ENCODE measurements around the gene SIN3B. TPM values are rescaled to one million over a fixed set of nuclear protein-coding genes. Genes with fewer than 3 reads are reported as not detected.

The SIN3B gene
- total RNA-seq, 5 donors from 2014 or later (not counting 1 experiment from before 2014, with no cell fraction given) = 76.4 to 94.5 (median 84.1) TPM

GRCh38 chr19:16893686-16893989 is 64.4 kb downstream of the SIN3B start:
- Mint-ChIP-seq H3K4me3 (no peak overlapping the region), H3K36me3 (no peaks in the 10 kb centered on the region)

DNA sequence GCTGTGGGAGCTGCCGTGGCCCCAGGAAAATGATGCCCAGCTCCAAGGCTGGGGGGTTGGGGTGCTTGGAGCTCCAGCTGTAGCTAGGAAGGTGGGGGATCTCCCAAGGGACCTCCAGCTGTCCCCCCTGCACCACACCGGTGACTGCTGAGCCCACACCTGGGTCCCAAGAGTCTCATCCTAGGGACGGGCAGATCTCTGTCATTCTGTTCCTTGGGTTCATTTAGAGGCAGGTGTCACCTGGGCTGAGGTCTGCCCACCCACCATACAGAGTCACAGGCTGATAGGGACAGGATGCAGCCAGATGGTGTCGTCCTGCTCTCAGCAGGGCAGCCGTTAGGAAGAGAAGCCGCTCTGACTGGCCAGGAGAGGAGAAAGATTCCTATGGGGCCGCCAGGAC is 64.9 kb downstream of the SIN3B start:
- H3K27ac ChIP-seq (ENCODE audit: low read length) = no peak overlapping the region

More at GRCh38 chr19:16893686-16893989, 64.4 kb downstream of the SIN3B start:
- CTCF ChIA-PET = no interaction called here
- Histone ChIP-seq H3K27ac (ENCODE audit: low read length) (no peak overlapping the region), H3K36me3 (ENCODE audit: control insufficient read depth in 2 of 2, extremely low read depth in 1 of 2, insufficient read depth in 1 of 2, low read length in 1 of 2) (no peaks in the 10 kb centered on the region), H3K4me3 (ENCODE audit: control insufficient read depth in 1 of 2, extremely low read depth in 1 of 2, low read length in 1 of 2) (no peak overlapping the region), H3K9me3 (no peaks in the 10 kb centered on the region), H3K27me3 (replicated peaks in 1 of 2; ENCODE audit: control insufficient read depth in 2 of 2, extremely low read depth in 1 of 2, insufficient read depth in 2 of 2, low read length in 1 of 2) (peaks cover 6 to 62% of the 10 kb centered on the region in 2 experiments), H3K4me1 (ENCODE audit: control insufficient read depth in 1 of 2, extremely low read depth in 1 of 2, insufficient read depth in 2 of 2, low read length in 2 of 2) (peaks cover 2 to 41% of the 10 kb centered on the region in 2 experiments)
- WGBS (ENCODE audit: insufficient coverage) = 17% methylated on average over 13 of the region's 14 CpGs
- Mint-ChIP-seq H3K9me3 (no peaks in the 10 kb centered on the region), H3K4me1 (peaks cover 10 to 28% (median 20%) of the 10 kb centered on the region in 3 donors), H3K27me3 (peaks cover 31 to 44% of the 10 kb centered on the region in 2 donors), H3K27ac (no peak overlapping the region)
- DNase-seq = no peak
- no peak for ATAC-seq (replicated peaks in 1 of 4)
- POLR2A ChIA-PET = no interaction called here

GRCh38 chr19:16895467-16896145 is 66.4 kb downstream of the SIN3B start:
- no peaks in the 10 kb centered on the region for H3K9me3 ChIP-seq
- Mint-ChIP-seq H3K27me3 (peaks cover 31 to 37% of the 10 kb centered on the region in 2 donors), H3K9me3 (no peaks in the 10 kb centered on the region), H3K36me3 (no peaks in the 10 kb centered on the region), H3K4me1 (peaks cover 21 to 38% (median 22%) of the 10 kb centered on the region in 3 donors), H3K4me3 (peak overlapping the region in 2 of 3 donors; percentile 15 to 63), H3K27ac (no peak overlapping the region)
- H3K4me3 ChIP-seq (ENCODE audit: control insufficient read depth in 1 of 2, extremely low read depth in 1 of 2, low read length in 1 of 2) = no peak overlapping the region
- ATAC-seq (replicated peaks in 1 of 4) (no peak), DNase-seq (no peak)
- WGBS (ENCODE audit: insufficient coverage) = no CpG with 5 or more reads among the region's 30 CpGs
- no peak overlapping the region for H3K27ac ChIP-seq (ENCODE audit: low read length)
- peaks cover 2 to 47% of the 10 kb centered on the region in 2 experiments for H3K4me1 ChIP-seq (ENCODE audit: control insufficient read depth in 1 of 2, extremely low read depth in 1 of 2, insufficient read depth in 2 of 2, low read length in 2 of 2)
- ChIA-PET POLR2A (no interaction called here), CTCF (no interaction called here)
- peaks cover 8 to 52% of the 10 kb centered on the region in 2 experiments for H3K27me3 ChIP-seq (replicated peaks in 1 of 2; ENCODE audit: control insufficient read depth in 2 of 2, extremely low read depth in 1 of 2, insufficient read depth in 2 of 2, low read length in 1 of 2)
- H3K36me3 ChIP-seq (ENCODE audit: control insufficient read depth in 2 of 2, extremely low read depth in 1 of 2, insufficient read depth in 1 of 2, low read length in 1 of 2) = no peaks in the 10 kb centered on the region

More for the DNA sequence above, 64.9 kb downstream of the SIN3B start:
- no peaks in the 10 kb centered on the region for H3K9me3 Mint-ChIP-seq
- H3K4me1 ChIP-seq (ENCODE audit: control insufficient read depth in 1 of 2, extremely low read depth in 1 of 2, insufficient read depth in 2 of 2, low read length in 2 of 2) = peaks cover 2 to 39% of the 10 kb centered on the region in 2 experiments
- no peak for ATAC-seq (replicated peaks in 1 of 4)
- H3K27ac Mint-ChIP-seq = no peak overlapping the region
- H3K4me1 Mint-ChIP-seq = peaks cover 12 to 28% (median 18%) of the 10 kb centered on the region in 3 donors
- no peaks in the 10 kb centered on the region for H3K36me3 ChIP-seq (ENCODE audit: control insufficient read depth in 2 of 2, extremely low read depth in 1 of 2, insufficient read depth in 1 of 2, low read length in 1 of 2)
- no peak for DNase-seq
- CTCF ChIA-PET = no interaction called here
- no peaks in the 10 kb centered on the region for H3K9me3 ChIP-seq
- H3K27me3 ChIP-seq (replicated peaks in 1 of 2; ENCODE audit: control insufficient read depth in 2 of 2, extremely low read depth in 1 of 2, insufficient read depth in 2 of 2, low read length in 1 of 2) = peaks cover 8 to 57% of the 10 kb centered on the region in 2 experiments
- 21% methylated on average over 2 of the region's 7 CpGs for WGBS (ENCODE audit: insufficient coverage)
- POLR2A ChIA-PET = no interaction called here
- H3K36me3 Mint-ChIP-seq = no peaks in the 10 kb centered on the region
- no peak overlapping the region for H3K4me3 ChIP-seq (ENCODE audit: control insufficient read depth in 1 of 2, extremely low read depth in 1 of 2, low read length in 1 of 2)
- peaks cover 33 to 44% of the 10 kb centered on the region in 2 donors for H3K27me3 Mint-ChIP-seq
- H3K4me3 Mint-ChIP-seq = peak overlapping the region in 1 of 3 donors; percentile 63

DNA sequence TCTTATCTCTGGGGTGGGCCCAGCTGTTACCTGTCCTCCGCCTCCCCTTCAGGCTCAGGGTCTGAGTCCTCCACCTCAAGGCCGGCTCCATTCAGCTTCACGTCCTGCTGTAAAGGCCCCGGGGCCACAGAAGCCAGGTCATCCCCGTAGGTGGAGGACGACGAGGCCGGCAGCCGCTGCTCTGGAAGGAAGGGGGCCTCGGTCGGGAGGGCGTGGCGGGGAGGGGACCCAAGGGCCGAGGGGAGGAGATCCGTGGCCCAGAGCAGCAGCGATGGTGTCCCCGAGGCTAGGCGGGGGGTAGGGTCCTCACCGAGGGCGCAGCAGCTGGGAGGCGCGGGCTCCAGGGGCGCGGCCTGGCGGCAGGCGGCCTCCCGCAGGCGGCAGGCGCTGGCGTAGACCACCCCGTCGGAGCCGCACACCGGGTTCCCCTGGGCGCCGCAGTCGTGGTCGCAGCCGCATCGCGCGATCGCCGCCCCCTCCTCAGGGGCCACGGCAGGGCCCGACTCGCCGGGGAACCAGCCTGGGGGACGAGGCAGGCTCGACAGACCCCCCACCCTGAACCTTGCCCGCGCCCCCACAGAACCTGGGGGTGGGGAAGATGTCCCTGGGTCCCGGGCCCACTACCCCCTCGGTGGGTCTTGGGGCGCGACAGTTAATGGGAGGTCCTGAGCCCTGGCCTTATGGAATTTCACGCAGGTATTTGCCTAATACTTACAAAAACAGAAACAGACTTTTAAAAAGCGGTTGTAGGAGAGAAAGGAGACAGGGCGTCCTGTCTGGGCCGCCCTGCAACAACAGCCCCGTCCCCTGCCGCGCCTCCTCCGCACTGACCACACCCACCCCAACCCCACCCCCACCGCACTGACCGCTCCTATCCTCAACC is 67.2 kb downstream of the SIN3B start:
- Histone ChIP-seq H3K4me1 (ENCODE audit: control insufficient read depth in 1 of 2, extremely low read depth in 1 of 2, insufficient read depth in 2 of 2, low read length in 2 of 2) (peaks cover 2 to 47% of the 10 kb centered on the region in 2 experiments), H3K4me3 (ENCODE audit: control insufficient read depth in 1 of 2, extremely low read depth in 1 of 2, low read length in 1 of 2) (peak overlapping the region; percentile 33 to 40), H3K27ac (ENCODE audit: low read length) (no peak overlapping the region), H3K27me3 (replicated peaks in 1 of 2; ENCODE audit: control insufficient read depth in 2 of 2, extremely low read depth in 1 of 2, insufficient read depth in 2 of 2, low read length in 1 of 2) (peaks cover 8 to 48% of the 10 kb centered on the region in 2 experiments), H3K9me3 (no peaks in the 10 kb centered on the region), H3K36me3 (ENCODE audit: control insufficient read depth in 2 of 2, extremely low read depth in 1 of 2, insufficient read depth in 1 of 2, low read length in 1 of 2) (no peaks in the 10 kb centered on the region)
- CTCF ChIA-PET = no interaction called here
- H3K9me3 Mint-ChIP-seq = no peaks in the 10 kb centered on the region
- H3K36me3 Mint-ChIP-seq = no peaks in the 10 kb centered on the region
- POLR2A ChIA-PET = no interaction called here
- H3K27me3 Mint-ChIP-seq = peaks cover 30 to 34% of the 10 kb centered on the region in 2 donors
- peak overlapping the region; percentile 60 to 75 (median 66) for H3K4me3 Mint-ChIP-seq
- peak in 3 of 4 experiments; percentile 25 to 43 (median 26) for ATAC-seq (replicated peaks in 1 of 4)
- DNase-seq = peak in 1 of 35 experiments; percentile 22
- 16% methylated on average over 33 of the region's 66 CpGs for WGBS (ENCODE audit: insufficient coverage)
- no peak overlapping the region for H3K27ac Mint-ChIP-seq
- H3K4me1 Mint-ChIP-seq = peaks cover 21 to 38% (median 22%) of the 10 kb centered on the region in 3 donors

DNA sequence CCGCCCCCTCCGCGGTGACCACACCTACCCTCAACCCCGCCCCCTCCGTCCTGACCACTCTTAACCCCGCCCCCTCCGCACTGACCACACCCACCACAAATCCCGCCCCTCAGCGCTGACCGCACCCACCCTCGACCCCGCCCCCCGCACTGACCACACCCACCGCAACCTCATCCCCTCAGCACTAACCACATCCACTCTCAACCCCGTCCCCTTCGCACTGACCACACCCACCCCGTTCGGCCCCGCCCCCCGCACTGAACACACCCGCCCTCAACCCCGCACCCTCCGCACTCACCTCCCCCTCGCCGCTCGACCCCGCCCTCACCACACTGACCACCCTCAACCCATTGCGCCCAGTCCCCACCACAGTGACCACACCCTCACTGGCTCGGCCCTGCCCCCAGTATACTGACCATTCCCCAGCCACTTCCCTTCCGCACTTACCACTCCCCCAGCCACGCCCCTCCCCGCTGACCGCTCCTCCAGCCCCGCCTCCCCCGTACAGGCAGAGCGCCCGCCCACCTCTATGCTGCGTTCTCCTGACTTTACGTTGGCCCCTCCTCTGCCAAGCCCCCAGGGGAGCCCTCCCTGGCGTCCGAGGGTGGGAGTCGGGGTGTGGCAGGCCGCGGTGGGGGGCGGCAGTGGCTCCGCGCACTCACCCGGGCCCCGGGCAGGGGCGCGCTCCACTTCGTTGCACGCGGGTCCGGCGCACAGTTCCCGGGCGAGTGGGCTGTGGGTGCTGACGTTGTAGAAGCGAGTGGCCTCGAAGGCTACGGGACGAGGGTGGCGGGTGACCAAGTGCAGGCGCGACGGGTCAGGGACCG is 68.0 kb downstream of the SIN3B start:
- H3K27ac Mint-ChIP-seq = no peak overlapping the region
- H3K9me3 ChIP-seq = no peaks in the 10 kb centered on the region
- peaks cover 8 to 43% of the 10 kb centered on the region in 2 experiments for H3K27me3 ChIP-seq (replicated peaks in 1 of 2; ENCODE audit: control insufficient read depth in 2 of 2, extremely low read depth in 1 of 2, insufficient read depth in 2 of 2, low read length in 1 of 2)
- no peaks in the 10 kb centered on the region for H3K36me3 ChIP-seq (ENCODE audit: control insufficient read depth in 2 of 2, extremely low read depth in 1 of 2, insufficient read depth in 1 of 2, low read length in 1 of 2)
- H3K4me3 ChIP-seq (ENCODE audit: control insufficient read depth in 1 of 2, extremely low read depth in 1 of 2, low read length in 1 of 2) = peak overlapping the region in 1 of 2 donors; percentile 48
- no peaks in the 10 kb centered on the region for H3K9me3 Mint-ChIP-seq
- POLR2A ChIA-PET = no interaction called here
- no peak overlapping the region for H3K27ac ChIP-seq (ENCODE audit: low read length)
- H3K36me3 Mint-ChIP-seq = no peaks in the 10 kb centered on the region
- CTCF ChIA-PET = no interaction called here
- peak; percentile 46 to 66 (median 59) for ATAC-seq (replicated peaks in 1 of 4)
- H3K4me3 Mint-ChIP-seq = peak overlapping the region; percentile 47 to 76 (median 75)
- peaks cover 2 to 47% of the 10 kb centered on the region in 2 experiments for H3K4me1 ChIP-seq (ENCODE audit: control insufficient read depth in 1 of 2, extremely low read depth in 1 of 2, insufficient read depth in 2 of 2, low read length in 2 of 2)
- 7% methylated on average over 39 of the region's 68 CpGs for WGBS (ENCODE audit: insufficient coverage)
- peaks cover 27 to 30% of the 10 kb centered on the region in 2 donors for H3K27me3 Mint-ChIP-seq
- H3K4me1 Mint-ChIP-seq = peaks cover 21 to 38% (median 22%) of the 10 kb centered on the region in 3 donors
- peak in 34 of 35 experiments; percentile 9 to 73 (median 44) for DNase-seq

- Histone ChIP-seq H3K27me3 (replicated peaks in 1 of 2; ENCODE audit: control insufficient read depth in 2 of 2, extremely low read depth in 1 of 2, insufficient read depth in 2 of 2, low read length in 1 of 2) (peaks cover 8 to 38% of the 10 kb centered on the region in 2 experiments), H3K4me3 (ENCODE audit: control insufficient read depth in 1 of 2, extremely low read depth in 1 of 2, low read length in 1 of 2) (peak overlapping the region in 1 of 2 donors; percentile 48), H3K27ac (ENCODE audit: low read length) (no peak overlapping the region), H3K4me1 (ENCODE audit: control insufficient read depth in 1 of 2, extremely low read depth in 1 of 2, insufficient read depth in 2 of 2, low read length in 2 of 2) (peaks cover 2 to 47% of the 10 kb centered on the region in 2 experiments), H3K9me3 (no peaks in the 10 kb centered on the region), H3K36me3 (ENCODE audit: control insufficient read depth in 2 of 2, extremely low read depth in 1 of 2, insufficient read depth in 1 of 2, low read length in 1 of 2) (no peaks in the 10 kb centered on the region)
- CTCF ChIA-PET = no interaction called here
- no peaks in the 10 kb centered on the region for H3K9me3 Mint-ChIP-seq
- POLR2A ChIA-PET = no interaction called here
- ATAC-seq (replicated peaks in 1 of 4) (peak; percentile 34 to 46 (median 36)), DNase-seq (peak in 5 of 35 experiments; percentile 6 to 45 (median 13))
- H3K27me3 Mint-ChIP-seq = peaks cover 24 to 27% of the 10 kb centered on the region in 2 donors
- no peak overlapping the region for H3K27ac Mint-ChIP-seq
- no peaks in the 10 kb centered on the region for H3K36me3 Mint-ChIP-seq
- 8% methylated on average over 27 of the region's 30 CpGs for WGBS (ENCODE audit: insufficient coverage)
- peaks cover 19 to 36% (median 21%) of the 10 kb centered on the region in 3 donors for H3K4me1 Mint-ChIP-seq
- H3K4me3 Mint-ChIP-seq = peak overlapping the region; percentile 63 to 76 (median 75)
These were observed 68.6 kb downstream of the SIN3B start for GRCh38 chr19:16897856-16898161.
